Lower lobe of right lung (tissue), 2 donors: ENCODE data around the gene PRPF4. TPM values are rescaled to one million over a fixed set of nuclear protein-coding genes. Genes with fewer than 3 reads are reported as not detected.

Experiments used
- ATAC-seq, 2 donors: fragments of 200-7000 bp; cut with Tn5 transposase; one replicate each; pipeline ENCODE4 v1.9.1; 2020 to 2022; ENCODE audit warnings: mild to moderate bottlenecking in 2 of 2, moderate library complexity in 2 of 2
- DNase-seq: peaks from one replicate; pipeline ENCODE4 v3.0.0-alpha.2; 2020
- H3K27ac ChIP-seq: fragments of 200-600 bp; one replicate; pipeline ENCODE4 v1.8.0; 2022
- H3K27me3 ChIP-seq: fragments of 200-600 bp; one replicate; pipeline ENCODE4 v1.8.0; 2022; ENCODE audit warnings: low read depth
- H3K36me3 ChIP-seq: fragments of 200-600 bp; one replicate; pipeline ENCODE4 v1.8.0; 2022; ENCODE audit warnings: mild to moderate bottlenecking
- H3K4me1 ChIP-seq: fragments of 200-600 bp; one replicate; pipeline ENCODE4 v1.8.0; 2022
- H3K4me3 ChIP-seq: fragments of 200-600 bp; one replicate; pipeline ENCODE4 v1.8.0; 2022; ENCODE audit warnings: mild to moderate bottlenecking
- H3K9me3 ChIP-seq: fragments of 200-600 bp; one replicate; pipeline ENCODE4 v1.8.0; 2022
- intact Hi-C: fragments of 100-400 bp; cut with DNase I; formaldehyde crosslinking; loops from one replicate; pipeline ENCODE4 v1.11.0; 2022
- total RNA-seq: library from RNA; stranded (reverse); fragmentation: NEBNext Ultra II Directional; extraction: Animal tissue kit (Norgen Biotek cat#: 25700); gene quantifications from one replicate; pipeline ENCODE4 v1.2.1, GENCODE V29; 2021
- TF ChIP-seq, protein P1 (sequence below): fragments of 200-600 bp; IDR thresholded peaks from one replicate; pipeline ENCODE4 v1.8.0; 2022; ENCODE audit warnings: antibody characterized with exemption, mild to moderate bottlenecking
- donor health status: DM: no; HTN: yes; CAD: no; lungs with severe emphysema.

The PRPF4 gene
- total RNA-seq, 1 donor from 2014 or later: 12.6 TPM

GRCh38 chr9:113306566-113306965 is 31.1 kb downstream of the PRPF4 start:
- TF ChIP-seq, protein P1, sequence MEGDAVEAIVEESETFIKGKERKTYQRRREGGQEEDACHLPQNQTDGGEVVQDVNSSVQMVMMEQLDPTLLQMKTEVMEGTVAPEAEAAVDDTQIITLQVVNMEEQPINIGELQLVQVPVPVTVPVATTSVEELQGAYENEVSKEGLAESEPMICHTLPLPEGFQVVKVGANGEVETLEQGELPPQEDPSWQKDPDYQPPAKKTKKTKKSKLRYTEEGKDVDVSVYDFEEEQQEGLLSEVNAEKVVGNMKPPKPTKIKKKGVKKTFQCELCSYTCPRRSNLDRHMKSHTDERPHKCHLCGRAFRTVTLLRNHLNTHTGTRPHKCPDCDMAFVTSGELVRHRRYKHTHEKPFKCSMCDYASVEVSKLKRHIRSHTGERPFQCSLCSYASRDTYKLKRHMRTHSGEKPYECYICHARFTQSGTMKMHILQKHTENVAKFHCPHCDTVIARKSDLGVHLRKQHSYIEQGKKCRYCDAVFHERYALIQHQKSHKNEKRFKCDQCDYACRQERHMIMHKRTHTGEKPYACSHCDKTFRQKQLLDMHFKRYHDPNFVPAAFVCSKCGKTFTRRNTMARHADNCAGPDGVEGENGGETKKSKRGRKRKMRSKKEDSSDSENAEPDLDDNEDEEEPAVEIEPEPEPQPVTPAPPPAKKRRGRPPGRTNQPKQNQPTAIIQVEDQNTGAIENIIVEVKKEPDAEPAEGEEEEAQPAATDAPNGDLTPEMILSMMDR: no peak

GRCh38 chr9:113307396-113307975 is 32.0 kb downstream of the PRPF4 start:
- DNase-seq (no peak), ATAC-seq (peak in 1 of 2 donors; percentile 25)
- TF ChIP-seq, protein P1: no peak
- H3K27ac ChIP-seq: no peak overlapping the region
- H3K4me3 ChIP-seq: no peak overlapping the region
- H3K4me1 ChIP-seq: no peaks in the 10 kb centered on the region
- H3K36me3 ChIP-seq: no peaks in the 10 kb centered on the region
- intact Hi-C loops: no loop called here
- H3K9me3 ChIP-seq: no peaks in the 10 kb centered on the region
- peaks cover 3% of the 10 kb centered on the region for H3K27me3 ChIP-seq

More at GRCh38 chr9:113306566-113306965, 31.1 kb downstream of the PRPF4 start:
- Histone ChIP-seq H3K9me3 (no peaks in the 10 kb centered on the region), H3K4me3 (no peak overlapping the region), H3K36me3 (no peaks in the 10 kb centered on the region), H3K27me3 (peaks cover 3% of the 10 kb centered on the region), H3K27ac (no peak overlapping the region), H3K4me1 (no peaks in the 10 kb centered on the region)
- DNase-seq (no peak), ATAC-seq (no peak)
- intact Hi-C loops: no loop called here

GRCh38 chr9:113309204-113309813 is 33.9 kb downstream of the PRPF4 start:
- DNase-seq: no peak
- no peak for ATAC-seq
- intact Hi-C loops: no loop called here

DNA sequence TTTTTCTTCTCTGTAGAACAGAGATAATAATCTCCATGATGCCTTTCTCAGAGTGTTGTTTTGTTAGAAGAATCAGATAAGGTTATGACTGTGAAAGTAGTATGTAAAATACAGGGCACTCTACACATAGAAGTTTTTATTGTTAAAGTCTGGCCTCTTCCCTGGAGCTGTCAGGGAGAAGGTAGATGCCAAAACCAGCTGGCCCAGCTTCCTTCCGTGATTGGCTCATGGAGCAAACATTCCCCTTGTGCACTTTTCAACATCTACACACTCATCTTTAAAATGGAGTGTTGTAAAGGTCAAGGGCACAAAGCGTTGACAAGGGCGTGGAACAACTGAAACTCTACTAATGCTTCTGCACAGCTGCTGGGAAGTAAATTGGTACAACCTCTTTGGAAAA is 35.1 kb downstream of the PRPF4 start:
- TF ChIP-seq, protein P1: no peak
- DNase-seq (no peak), ATAC-seq (no peak)
- Histone ChIP-seq H3K27me3 (no peaks in the 10 kb centered on the region), H3K36me3 (no peaks in the 10 kb centered on the region), H3K4me3 (no peak overlapping the region), H3K9me3 (no peaks in the 10 kb centered on the region), H3K4me1 (no peaks in the 10 kb centered on the region), H3K27ac (no peak overlapping the region)
- intact Hi-C loops: no loop called here

More at GRCh38 chr9:113309204-113309813, 33.9 kb downstream of the PRPF4 start:
- no peak overlapping the region for H3K27ac ChIP-seq
- no peak overlapping the region for H3K4me3 ChIP-seq
- H3K4me1 ChIP-seq: no peaks in the 10 kb centered on the region
- H3K27me3 ChIP-seq: no peaks in the 10 kb centered on the region
- H3K9me3 ChIP-seq: no peaks in the 10 kb centered on the region
- TF ChIP-seq, protein P1: peak; percentile 50
- H3K36me3 ChIP-seq: no peaks in the 10 kb centered on the region

GRCh38 chr9:113311961-113312360 is 36.5 kb downstream of the PRPF4 start:
- intact Hi-C loops: no loop called here

More at GRCh38 chr9:113311961-113312360, 36.5 kb downstream of the PRPF4 start:
- Histone ChIP-seq H3K27ac (no peak overlapping the region), H3K4me3 (no peak overlapping the region), H3K36me3 (no peaks in the 10 kb centered on the region), H3K9me3 (no peaks in the 10 kb centered on the region), H3K4me1 (no peaks in the 10 kb centered on the region), H3K27me3 (no peaks in the 10 kb centered on the region)
- DNase-seq (no peak), ATAC-seq (no peak)
- TF ChIP-seq, protein P1: no peak
